Amniotic epithelial cell (primary cell): ENCODE measurements around the gene MED8.

Source experiments
- DNase-seq: peaks from one replicate; pipeline ENCODE4 v3.0.0-alpha.2; 2010; ENCODE audit warnings: low read depth

Gene MED8

DNA sequence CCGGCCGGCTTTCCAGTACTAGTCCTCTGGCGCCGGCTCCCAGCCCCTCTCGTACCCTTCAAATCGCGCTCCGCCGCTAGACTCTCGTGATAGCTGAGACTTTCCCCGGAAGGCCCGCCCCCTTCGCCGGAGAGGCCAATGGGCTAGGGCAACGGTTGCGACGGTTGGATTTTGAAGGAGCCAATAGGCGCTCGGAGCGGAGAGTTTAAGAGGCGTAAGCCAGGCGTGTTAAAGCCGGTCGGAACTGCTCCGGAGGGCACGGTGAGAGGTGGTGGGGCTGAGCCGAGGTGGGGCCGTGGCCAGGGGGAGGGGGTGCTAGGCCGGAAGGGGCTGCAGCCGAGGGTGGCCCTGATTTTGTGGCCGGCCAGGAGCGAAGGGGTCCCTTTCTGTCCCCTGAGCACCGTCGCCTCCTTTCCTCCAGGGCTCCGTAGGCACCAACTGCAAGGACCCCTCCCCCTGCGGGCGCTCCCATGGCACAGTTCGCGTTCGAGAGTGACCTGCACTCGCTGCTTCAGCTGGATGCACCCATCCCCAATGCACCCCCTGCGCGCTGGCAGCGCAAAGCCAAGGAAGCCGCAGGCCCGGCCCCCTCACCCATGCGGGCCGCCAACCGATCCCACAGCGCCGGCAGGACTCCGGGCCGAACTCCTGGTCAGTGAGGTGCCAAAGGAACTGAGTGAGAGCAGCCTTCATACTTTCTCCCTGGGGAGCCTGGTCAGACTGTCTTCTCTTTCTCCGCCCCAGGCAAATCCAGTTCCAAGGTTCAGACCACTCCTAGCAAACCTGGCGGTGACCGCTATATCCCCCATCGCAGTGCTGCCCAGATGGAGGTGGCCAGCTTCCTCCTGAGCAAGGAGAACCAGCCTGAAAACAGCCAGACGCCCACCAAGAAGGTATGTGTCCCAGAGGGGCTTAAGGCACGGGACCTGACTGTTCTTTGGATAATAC lies 30.6 kb downstream of the MED8 start, which contains the start of gene CDC20:
TSS of gene CDC20 (plus strand) at position 236 of the 948 bp plus-strand sequence. CDS start at position 471, 235 bp downstream.
- DNase-seq: peak; percentile 90

DNA sequence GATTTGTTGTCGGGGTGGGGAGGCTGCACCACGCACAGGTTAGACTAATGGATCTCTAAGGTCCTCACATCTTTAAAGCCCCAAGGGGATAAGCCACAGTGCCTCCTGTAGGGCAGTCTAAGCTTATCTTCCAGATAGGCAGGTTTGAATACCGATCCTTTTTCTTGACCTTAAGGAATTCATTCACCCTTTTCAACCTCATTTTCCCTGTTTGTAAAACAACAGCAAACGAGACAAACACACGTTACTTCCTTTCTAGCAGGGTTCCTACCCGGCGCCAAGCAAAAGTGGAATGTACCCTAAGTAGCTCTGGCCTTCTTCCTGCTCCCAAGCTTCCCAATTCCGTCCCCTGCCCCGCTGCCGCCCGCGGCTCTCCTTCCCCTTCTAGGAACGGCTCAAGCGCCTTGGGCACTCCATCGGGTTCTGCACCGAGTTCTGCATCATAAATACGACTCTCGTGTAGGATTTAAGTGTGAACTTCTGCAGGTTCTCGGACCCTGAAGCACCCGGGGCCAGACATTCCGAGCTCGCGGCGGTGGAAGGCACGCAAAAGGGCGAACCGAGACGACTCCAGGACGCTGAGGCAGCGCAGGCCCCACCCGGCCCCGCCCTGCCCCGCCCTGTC lies 31.4 kb downstream of the MED8 start:
- DNase-seq: peak; percentile 49

DNA sequence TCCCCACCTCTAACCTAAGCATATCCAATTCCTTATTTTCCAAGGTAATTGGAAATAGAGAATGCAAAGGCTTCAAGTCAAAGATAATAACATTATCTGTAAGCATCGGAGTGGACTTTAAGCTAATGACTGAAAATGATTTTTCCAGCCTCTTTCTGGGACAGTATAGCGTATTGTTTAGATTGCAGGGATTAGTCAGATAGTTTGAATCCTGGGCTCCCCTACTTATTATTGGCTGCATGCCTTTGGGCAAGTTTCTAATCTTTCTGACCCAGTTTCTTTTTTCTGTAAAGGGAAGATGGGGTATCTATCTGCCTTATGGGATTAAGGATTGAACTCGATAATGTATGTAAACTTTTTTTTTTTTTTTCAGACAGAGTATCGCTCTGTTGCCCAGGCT lies 32.3 kb downstream of the MED8 start:
- no peak for DNase-seq

DNA sequence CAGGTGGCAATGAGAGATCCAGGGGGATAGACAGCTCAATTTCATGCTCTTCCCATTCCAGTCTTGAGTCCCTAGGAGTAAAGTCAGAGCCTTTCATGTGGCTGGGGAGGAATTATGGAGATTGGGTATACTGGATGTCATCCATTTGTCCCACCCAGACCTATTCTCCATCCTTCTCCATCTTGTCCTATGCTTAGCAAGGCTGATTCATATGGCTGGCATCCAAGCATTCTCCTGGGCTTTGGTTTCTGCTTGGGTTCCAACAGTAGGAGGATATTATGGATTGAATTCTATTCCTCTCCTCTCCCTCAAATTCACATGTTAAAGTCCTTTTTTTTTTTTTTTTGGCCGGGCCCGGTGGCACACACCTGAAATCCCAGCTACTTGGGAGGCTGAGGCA lies 34.7 kb downstream of the MED8 start:
- no peak for DNase-seq

DNA sequence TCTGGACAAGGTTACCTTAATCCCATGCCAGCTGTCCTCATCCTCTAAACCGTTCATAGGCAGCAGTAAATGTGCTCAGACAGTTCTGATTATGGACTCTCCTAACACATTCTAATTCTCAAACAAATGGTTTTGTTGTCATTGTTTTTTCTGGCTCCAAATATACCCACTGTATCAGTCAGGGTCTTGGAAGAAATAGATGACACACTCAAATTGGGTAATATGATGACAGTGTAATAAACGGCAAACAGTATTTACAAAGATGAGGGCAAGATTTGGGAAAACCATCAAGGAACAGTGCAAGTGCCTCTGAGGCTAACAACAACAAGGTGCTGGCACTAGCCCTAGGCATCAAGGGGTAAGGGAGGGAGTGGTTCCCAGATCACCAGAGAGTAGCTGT lies 35.1 kb downstream of the MED8 start:
- DNase-seq: no peak

DNA sequence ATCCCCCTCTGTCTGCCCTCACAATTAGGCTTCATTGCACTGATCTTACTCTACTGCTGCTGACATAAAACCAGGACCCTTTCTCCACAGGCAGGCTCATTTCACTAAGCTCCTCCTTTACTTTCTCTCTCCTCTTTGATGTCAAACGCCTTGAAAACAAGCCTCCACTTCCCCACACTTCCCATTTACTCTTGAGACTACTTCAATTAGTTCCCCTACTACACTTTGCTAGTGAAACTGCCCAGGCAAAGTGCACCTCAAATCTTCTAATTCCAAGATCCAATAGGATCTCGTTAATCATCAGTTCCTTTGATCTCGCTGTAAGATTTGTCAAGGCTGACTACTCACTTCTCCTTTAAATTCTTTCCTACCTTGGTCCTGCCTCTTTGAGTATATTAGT lies 36.7 kb downstream of the MED8 start:
- no peak for DNase-seq

DNA sequence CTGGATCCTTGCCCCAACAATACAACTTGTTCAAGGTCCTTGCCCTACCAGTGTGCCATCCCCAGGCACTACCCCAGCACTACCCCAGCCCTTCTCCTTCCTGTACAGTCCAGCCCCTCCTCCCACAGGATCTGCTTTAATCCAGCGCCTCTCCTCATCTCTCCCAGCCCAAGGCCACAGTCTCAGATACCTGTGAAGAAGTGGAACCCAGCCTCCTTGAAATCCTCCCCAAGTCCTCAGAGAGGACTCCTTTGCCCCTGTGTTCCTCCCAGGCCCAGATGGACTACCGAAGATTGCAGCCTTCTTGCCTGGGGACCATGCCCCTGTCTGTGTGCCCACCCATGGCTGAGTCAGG lies 37.3 kb downstream of the MED8 start:
- DNase-seq: no peak

DNA sequence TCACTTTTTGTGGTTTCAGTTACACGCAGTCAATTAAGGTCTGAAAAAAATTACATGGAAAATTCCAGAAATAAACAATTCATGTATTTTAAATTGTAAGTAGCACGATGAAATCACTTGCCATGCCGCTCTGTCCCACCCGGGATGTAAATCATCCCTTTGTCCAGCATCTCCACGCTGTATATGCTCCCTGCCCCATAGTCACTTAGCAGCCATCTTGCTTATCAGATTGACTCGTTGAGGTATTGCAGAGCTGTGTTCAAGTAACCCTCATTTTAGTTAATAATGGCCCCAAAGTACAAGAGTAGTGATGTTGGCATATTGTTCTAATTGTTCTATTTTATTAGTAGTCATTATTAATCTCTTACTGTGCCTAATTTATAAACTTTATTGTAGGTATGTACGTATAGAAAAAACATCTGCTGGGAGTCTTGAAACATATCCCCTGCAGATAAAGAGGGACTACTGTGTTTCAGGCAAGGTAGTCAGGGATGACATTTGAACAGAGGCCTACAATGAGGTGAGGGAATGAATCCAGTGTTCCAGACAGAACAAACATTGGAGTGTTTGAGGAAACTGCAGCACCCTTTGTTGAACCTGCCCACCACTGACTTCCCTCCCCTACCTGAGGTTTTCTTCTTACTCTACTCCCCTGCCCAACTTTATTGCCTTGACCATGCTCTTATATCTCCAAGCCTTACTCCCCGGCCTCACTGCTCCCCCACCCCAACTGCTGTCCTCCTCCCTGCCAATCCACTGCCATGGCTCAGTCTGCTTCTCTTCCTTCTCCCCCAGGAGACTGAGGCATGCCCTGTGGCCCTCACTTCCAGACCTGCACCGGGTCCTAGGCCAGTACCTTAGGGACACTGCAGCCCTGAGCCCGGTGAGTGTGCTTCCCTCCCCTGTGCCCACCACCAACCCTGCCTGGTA lies 37.9 kb downstream of the MED8 start:
- DNase-seq: no peak

DNA sequence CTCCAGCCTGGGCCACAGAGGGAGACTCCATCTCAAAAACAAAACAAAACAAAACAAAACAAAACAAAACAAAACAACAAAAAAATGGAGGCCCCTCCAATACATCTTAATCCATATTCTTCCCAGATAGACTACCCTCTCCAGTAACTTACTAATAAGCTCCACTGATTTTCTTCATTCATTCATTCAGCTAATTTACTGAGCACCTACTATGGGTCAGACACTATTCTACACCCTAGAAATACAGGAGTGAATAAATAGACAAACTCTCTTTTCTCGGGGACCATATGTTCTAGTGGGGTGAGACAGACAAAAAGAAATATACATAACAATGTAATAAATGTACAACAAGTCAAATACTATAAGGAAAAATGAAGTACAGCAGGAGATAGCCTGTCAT lies 38.6 kb downstream of the MED8 start:
- no peak for DNase-seq

DNA sequence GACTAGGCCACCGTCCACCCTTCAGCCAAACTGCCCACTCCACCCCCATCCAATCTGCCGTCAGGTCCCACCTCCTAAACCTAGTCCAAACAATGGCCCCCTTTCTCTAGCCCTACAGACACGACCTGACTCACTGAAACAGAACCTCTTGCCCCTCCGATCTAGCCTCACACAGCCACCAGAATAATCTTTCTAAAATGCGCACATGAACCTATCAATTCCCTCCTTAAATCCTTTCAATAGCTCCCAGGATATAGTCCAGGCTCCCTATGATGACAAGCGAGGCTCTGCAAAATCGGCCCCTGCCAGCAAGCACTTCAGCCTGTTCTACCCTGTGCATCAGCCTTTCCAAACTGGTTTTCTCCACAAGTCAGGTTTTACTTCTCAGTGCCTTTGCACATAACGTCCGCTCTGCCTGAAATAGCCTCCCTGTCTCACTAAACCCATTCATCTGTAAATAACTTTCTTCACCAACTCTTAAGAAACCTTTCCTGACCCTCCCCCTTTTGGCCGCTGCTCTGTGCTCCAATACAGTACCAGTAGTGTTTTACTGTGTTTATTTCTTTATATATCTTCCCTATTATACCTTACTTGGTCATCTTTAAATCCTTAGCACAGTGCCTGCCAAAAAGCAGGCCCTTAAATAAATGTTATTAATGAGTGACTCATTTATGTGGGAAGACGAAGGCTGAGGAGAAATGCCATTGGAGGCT lies 39.9 kb downstream of the MED8 start:
- DNase-seq: peak; percentile 68

DNA sequence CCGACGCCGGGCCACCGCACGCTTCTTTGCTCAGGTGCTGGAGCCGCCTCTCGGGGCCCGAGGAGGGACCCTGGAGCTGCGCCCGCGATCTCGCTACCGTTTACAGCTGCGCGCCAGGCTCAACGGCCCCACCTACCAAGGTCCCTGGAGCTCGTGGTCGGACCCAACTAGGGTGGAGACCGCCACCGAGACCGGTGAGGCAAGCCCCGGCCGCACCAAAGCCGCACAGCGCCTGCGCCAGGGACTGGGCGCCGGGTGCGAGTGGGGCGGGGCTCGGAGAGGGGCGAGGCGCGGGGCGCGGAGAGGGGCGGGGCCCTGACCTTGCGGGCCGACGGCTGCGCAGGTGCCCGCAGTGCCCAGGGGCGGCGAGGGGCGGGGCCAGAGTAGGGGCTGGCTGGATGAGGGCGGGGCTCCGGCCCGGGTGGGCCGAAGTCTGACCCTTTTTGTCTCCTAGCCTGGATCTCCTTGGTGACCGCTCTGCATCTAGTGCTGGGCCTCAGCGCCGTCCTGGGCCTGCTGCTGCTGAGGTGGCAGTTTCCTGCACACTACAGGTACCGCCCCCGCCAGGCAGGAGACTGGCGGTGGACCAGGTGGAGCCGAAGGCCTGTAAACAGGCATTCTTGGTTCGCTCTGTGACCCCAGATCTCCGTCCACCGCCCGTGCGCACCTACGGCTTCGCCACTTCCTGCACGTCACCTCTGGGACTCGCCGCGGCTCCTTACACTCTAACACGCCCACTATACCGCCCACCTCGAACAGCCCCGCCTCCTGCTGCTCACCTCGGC lies 40.6 kb downstream of the MED8 start:
- peak; percentile 39 for DNase-seq

DNA sequence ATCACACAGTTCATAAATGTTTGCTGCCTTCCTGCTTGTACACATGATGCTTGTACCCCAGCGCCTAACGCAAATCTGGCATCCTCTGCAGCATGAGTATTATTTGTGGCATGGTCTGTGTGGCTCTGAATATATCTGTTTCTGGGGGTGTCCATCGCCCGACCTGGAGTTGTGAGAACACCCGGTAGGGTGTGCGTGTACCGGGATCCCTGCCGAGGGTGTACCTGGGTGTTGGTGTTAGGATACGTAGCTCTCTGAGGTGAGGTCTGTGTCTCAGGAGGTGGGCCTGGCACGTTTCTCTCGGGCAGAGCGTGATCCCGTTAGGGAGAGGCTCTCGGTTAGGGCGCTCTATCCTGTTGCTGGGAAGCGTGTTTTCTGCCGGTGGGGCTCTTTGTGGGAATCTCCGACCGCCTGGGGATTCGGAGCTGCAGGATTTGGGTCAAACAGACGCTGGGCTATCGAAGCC lies 41.2 kb downstream of the MED8 start:
- DNase-seq: no peak

DNA sequence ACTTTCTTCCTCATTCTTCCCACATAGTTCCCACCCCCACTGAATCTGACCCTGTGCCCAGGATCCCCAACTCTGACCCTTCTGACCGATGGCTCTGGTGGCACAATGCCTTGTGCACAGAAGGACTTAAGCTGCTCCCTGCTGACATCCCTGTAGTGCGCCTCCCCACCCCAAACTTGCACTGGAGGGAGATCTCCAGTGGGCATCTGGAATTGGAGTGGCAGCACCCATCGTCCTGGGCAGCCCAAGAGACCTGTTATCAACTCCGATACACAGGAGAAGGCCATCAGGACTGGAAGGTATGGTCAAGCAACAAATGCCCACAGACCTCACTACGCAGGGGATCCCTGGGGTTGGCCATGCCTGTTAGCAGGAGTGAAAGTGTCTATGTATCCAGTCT lies 43.0 kb downstream of the MED8 start:
- DNase-seq: no peak

DNA sequence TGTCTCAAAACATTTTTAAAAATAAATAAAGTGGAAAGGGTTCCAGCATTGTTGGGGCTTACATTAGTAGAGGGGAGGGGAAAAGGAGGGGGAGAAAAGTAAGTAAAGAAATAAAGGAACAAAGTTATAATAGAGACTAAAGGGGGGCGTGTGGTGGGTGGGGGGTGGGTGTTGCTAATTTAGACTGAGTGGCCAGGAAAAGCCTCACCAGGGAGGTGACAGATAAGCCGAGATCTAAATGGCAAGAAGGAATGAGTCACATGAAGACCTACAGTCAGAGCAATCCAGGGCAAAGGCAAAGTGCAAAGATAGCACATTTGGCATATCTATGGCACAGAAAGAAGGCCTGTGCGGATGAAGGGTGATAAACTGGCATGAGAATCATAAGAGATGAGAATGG lies 44.5 kb downstream of the MED8 start:
- no peak for DNase-seq

DNA sequence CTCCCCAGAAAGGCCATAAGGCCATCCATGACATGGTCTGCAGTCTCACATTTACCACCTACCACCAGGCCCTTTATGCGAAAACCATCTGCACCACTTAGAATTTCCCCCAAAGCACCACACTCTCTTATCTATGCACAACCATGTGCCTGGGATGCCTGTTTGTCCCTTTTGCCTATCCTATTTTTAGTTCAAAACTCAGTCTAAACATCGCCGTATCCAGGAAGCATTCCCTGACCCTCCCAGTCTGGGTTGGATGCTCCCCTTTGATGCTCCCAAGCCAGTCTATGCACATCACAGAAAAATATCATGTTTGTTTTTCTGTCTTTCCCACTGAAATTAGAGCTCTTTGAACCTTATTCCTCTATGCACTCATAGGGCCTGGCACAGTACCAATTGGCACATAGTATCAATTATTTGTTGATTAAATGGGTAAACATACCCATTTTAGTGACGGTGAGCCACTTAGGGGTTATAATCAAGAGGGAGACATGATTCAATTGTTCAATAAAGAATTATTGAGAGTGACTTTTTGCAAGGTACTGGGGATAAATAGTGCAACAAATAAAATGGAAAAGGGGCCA lies 45.2 kb downstream of the MED8 start:
- no peak for DNase-seq

DNA sequence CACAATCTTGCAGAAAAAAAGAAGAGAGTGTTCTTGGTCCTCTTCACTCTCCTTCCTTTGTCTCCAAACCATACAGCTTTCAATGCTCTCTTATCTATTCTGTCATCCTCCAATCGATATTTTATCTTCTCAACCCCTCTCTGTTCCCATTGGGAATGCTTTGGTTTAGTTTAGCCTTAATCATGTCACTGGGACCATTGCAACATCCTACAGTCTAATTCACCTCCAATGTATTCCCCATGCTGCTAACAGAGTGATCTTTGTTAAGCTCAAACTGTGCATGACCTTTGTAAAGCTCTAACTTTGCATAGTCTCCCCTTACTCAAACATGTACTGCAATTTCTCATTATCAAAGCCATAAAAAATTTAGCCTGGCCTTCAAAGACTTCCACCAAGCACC lies 49.0 kb downstream of the MED8 start:
- DNase-seq: no peak

DNA sequence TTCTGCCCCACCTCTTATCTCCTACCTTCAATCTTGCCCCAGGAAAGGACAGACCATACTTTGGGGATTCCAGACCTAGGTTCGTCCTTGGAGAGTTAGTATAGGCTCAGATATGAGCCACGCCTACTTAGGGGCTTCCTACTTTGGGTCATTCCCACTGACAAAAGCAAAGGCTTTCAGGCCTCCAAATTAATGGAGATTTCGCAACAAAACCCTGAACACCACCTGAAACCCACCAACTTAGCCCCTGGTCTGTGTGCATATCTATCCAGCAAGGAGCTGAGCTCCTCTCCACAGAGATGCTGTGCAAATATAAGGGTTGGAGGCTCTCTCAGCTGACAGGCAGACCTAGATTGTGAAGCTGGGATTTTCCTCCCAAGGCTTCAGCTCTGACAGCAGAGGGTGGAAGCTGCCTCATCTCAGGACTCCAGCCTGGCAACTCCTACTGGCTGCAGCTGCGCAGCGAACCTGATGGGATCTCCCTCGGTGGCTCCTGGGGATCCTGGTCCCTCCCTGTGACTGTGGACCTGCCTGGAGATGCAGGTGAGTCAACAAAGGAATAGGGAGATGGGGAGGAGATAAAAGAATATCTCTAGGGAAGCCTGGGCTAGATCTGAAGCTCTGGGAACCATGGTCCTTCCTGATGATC lies 49.9 kb downstream of the MED8 start:
- DNase-seq: no peak

DNA sequence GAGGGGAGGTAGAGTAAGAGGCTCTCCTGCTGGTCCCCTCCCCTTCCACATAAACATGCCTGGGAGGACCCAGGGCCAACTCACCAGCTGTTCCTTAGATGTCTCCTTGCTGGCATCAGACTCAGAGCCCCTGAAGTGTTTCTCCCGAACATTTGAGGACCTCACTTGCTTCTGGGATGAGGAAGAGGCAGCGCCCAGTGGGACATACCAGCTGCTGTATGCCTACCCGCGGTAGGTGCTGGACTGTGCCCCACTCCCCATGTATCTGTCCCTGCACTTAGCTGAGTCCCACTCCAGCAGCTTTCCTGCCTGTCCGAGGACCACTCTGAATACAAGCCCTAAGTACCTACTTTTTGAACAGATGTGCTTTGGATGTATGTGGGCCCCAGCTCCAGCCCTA lies 51.6 kb downstream of the MED8 start:
- DNase-seq: no peak

DNA sequence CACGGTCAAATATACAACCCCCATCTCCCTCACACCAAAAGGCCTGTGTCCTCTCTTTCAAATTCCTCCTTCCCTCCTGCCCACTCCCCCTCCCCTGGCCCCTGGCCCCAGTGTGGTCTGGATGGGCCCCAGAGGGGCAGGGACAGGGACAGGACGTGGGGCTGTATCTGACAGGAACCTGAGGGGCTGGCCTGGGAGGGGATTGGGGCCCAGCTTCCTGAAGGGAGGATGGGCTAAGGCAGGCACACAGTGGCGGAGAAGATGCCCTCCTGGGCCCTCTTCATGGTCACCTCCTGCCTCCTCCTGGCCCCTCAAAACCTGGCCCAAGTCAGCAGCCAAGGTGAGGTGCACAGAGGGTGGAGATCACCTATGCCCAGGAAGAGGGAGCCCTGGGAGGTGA lies 52.0 kb downstream of the MED8 start, which contains the start of gene MPL:
TSS of gene MPL (plus strand) at position 231 of the 400 bp plus-strand sequence. CDS start at position 262, 31 bp downstream.
- no peak for DNase-seq
